22Rv1 (cell line): Measurements from ENCODE around the gene TRA2A.

Experiments
- H3K27ac ChIP-seq: fragments of 450-650 bp; 2 replicates; pipeline ENCODE4 v1.5.1; 2017
- CTCF ChIP-seq: fragments of 450-650 bp; IDR thresholded peaks from 2 replicates; pipeline ENCODE4 v1.5.1; 2017; ENCODE audit warnings: mild to moderate bottlenecking
- ZFX ChIP-seq: fragments of 450-650 bp; IDR thresholded peaks from 2 replicates; pipeline ENCODE4 v1.6.1; 2017; ENCODE audit warnings: antibody characterized with exemption, borderline replicate concordance

Gene TRA2A

GRCh38 chr7:23469150-23469960 is 62.4 kb downstream of the TRA2A start:
- peak overlapping the region; percentile 99 for H3K27ac ChIP-seq
- TF ChIP-seq CTCF (0 out of 2 replicates have a peak, but pooled peaks have one; percentile 16), ZFX (no peak)

DNA sequence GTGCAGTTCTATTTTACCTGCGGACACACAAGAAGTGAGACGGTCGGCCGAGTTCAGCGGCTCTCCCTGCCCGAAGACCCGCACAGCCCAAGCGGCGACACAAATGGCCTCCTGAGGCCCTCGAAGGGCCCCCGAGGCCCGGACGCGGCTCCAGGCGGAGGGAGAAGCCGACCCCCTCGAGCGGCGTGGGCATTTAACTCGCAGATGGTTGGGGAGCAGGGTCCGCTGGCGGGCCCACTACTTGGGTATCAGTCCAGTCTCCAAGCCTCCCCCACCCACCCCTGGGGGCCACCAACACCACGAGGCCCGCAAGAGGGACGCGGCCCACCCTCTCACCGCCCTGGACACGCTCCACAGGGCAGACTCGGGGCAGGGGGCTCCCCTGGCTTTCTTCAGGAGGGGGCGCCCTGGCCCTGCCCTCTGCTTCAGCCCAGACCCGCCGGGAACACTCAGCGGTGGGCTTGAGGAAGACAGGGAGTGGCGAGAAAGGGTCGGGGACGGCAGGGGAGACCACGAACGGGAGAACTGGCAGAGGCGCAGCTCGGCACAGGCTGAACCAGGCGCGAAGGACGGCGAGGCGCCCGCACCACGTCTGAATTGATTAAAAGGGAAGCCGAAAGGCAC is 63.1 kb downstream of the TRA2A start:
- peak overlapping the region; percentile 53; the same call in 1 of the 2 replicates for H3K27ac ChIP-seq
- TF ChIP-seq ZFX (no peak), CTCF (no peak)

- TF ChIP-seq CTCF (no peak), ZFX (no peak)
- H3K27ac ChIP-seq: peak overlapping the region; percentile 53
Observed at GRCh38 chr7:23467806-23468525, 63.8 kb downstream of the TRA2A start.

DNA sequence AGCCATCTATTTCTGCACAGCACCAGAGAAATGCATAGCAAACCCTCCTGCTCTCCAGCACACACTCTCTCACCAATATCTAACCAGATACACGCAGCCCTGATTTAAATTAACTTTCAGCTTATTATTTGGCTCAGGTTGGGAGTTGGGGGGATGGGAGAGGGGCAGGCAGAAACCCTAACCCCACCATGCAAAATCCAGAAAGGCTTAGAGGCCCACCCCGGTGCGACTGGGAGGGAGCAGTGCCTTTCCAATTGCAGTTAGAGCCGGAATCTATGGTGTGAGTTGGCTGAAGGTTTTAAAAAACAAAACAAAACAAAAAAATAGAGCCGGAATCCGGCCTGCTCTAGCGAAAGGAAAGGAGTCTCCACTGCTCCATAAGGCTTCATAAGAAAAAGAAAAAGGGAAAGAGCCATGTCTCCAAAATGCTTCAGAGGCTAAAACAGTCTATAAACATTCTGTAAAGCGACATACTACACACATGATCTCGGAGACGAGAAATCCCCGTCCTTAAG is 64.4 kb downstream of the TRA2A start:
- no peak for TF ChIP-seq ZFX
- TF ChIP-seq CTCF: no peak
- H3K27ac ChIP-seq: peak overlapping the region; percentile 53

DNA sequence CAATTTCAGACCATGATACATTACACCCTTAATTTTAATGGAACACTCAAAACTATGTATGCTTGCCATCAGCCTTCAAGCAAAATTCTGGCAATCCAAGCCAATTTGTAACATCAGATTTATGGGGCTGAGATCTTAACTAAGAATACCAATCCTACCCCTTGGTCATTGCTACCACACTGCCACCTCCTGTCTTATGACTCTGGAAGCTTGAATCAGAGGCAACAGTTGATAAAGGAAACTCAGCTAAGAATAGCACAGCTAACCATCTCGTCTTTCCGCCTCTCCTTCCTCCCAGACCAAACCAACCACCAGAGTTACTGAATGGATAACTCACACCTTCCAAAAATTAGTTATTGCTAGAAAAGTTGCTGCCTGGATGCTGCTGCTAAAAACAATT is 68.9 kb downstream of the TRA2A start:
- TF ChIP-seq CTCF (peak; percentile 17; the same call in 1 of the 2 replicates), ZFX (no peak)
- no peak overlapping the region for H3K27ac ChIP-seq

DNA sequence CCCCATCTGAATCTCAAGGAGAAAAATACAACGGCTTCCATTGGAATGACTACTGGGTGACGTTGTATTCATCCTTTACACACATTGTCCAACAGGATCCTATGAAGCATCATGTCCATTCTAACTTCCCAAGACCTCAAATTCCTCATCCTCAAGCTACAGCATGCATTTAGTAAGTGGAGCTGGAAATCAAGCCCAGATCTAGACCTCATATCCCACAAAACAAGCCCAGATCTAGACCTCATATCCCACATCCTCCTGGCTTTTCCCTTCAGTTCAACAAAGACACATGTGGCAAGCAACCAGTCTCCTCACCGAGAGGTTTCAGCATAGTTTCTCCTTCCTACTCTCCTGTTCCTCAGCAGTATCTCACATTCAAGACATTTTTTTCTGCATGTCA is 73.7 kb downstream of the TRA2A start:
- no peak overlapping the region for H3K27ac ChIP-seq
- no peak for TF ChIP-seq ZFX
- TF ChIP-seq CTCF: no peak
